Lower leg skin (tissue), 4 donors: Measurements from ENCODE around the gene PLCH2. TPM values are rescaled to one million over a fixed set of nuclear protein-coding genes. Genes with fewer than 3 reads are reported as not detected.

Source experiments
- DNase-seq, 2 donors: peaks; one replicate each; pipeline ENCODE4 v3.0.0-alpha.2; 2019; ENCODE audit warnings: low spot score in 2 of 2
- H3K4me3 ChIP-seq: fragments of 200-600 bp; sonication (generic); 2 replicates; pipeline ENCODE4 v1.5.1; 2017; ENCODE audit warnings: mild to moderate bottlenecking, low read depth; ENCODE audit not compliant: poor library complexity, severe bottlenecking
- POLR2A ChIP-seq, 2 donors: fragments of 450-650 bp; IDR thresholded peaks; one replicate each; pipeline ENCODE4 v1.6.1; 2016 to 2017; ENCODE audit warnings: antibody characterized with exemption in 2 of 2, mild to moderate bottlenecking in 1 of 2, moderate library complexity in 1 of 2
- WGBS, 2 donors: methylation state at CpG; one replicate each; pipeline ENCODE4 v1.1.5; 2018; 5-methylcytosine and 5-hydroxymethylcytosine counted together
- intact Hi-C: fragments of 100-400 bp; cut with DNase I; formaldehyde crosslinking; loops from one replicate; pipeline ENCODE4 v1.15.0; 2023; ENCODE audit warnings: low total_unique reads
- total RNA-seq, 4 donors: library from RNA; depleted of rRNA; stranded (reverse); fragments of >200 nt; gene quantifications; one replicate each; pipeline ENCODE4 v1.1.0, GENCODE V29; 2016
- TF ChIP-seq, protein P1 (sequence below), 3 donors: fragments of 450-650 bp; IDR thresholded peaks; one replicate each; pipeline ENCODE4 v1.5.1; 2016; ENCODE audit warnings: antibody characterized with exemption in 3 of 3, mild to moderate bottlenecking in 3 of 3, moderate library complexity in 2 of 3

The PLCH2 gene
- total RNA-seq, 4 donors from 2014 or later = 83.2 to 170 (median 115) TPM

DNA sequence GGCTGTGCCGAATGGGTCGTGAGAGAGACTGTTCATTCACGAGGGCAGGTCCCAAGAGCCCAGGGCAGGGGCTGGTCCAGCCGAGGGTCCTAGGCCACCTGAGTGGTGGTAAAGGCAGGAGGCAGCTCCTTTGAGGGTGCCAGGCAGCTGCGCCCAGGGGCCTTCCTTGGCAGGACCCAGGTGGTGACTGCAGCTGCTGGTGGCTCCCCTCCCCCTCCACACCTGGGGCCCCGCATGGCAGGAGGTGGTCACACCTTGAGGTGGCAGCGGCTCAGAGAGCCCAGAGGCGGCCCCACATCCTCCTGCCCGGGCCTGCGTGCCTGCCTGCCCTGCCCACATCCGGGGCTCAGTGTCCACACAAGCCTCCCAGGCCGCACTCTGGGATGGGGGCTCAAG, 9.8 kb upstream of the PLCH2 start:
- intact Hi-C loops = no loop called here
- no peak overlapping the region for H3K4me3 ChIP-seq
- WGBS, 2 donors = 55 to 57% methylated on average over 9 to 12 of the region's 12 CpGs
- DNase-seq = no peak
- TF ChIP-seq, protein P1, sequence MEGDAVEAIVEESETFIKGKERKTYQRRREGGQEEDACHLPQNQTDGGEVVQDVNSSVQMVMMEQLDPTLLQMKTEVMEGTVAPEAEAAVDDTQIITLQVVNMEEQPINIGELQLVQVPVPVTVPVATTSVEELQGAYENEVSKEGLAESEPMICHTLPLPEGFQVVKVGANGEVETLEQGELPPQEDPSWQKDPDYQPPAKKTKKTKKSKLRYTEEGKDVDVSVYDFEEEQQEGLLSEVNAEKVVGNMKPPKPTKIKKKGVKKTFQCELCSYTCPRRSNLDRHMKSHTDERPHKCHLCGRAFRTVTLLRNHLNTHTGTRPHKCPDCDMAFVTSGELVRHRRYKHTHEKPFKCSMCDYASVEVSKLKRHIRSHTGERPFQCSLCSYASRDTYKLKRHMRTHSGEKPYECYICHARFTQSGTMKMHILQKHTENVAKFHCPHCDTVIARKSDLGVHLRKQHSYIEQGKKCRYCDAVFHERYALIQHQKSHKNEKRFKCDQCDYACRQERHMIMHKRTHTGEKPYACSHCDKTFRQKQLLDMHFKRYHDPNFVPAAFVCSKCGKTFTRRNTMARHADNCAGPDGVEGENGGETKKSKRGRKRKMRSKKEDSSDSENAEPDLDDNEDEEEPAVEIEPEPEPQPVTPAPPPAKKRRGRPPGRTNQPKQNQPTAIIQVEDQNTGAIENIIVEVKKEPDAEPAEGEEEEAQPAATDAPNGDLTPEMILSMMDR (IDR thresholded peaks at IDR 0.05) = no peak
- no peak for TF ChIP-seq POLR2A (IDR thresholded peaks at IDR 0.05)

- H3K4me3 ChIP-seq = no peak overlapping the region
- intact Hi-C loops = no loop called here
- 4 to 19% methylated on average over 10 to 14 of the region's 30 CpGs for WGBS, 2 donors
- TF ChIP-seq POLR2A (IDR thresholded peaks at IDR 0.05) = no peak
- TF ChIP-seq, protein P1 (IDR thresholded peaks at IDR 0.05) = no peak
- DNase-seq = no peak
These were observed 9.0 kb upstream of the PLCH2 start for GRCh38 chr1:2466958-2467554.

GRCh38 chr1:2468041-2468472, 8.0 kb upstream of the PLCH2 start:
- TF ChIP-seq, protein P1 (IDR thresholded peaks at IDR 0.05) = no peak
- no peak for TF ChIP-seq POLR2A (IDR thresholded peaks at IDR 0.05)
- no peak overlapping the region for H3K4me3 ChIP-seq
- intact Hi-C loops = no loop called here
- no peak for DNase-seq
- 26 to 67% methylated on average over 8 to 12 of the region's 14 CpGs for WGBS, 2 donors

DNA sequence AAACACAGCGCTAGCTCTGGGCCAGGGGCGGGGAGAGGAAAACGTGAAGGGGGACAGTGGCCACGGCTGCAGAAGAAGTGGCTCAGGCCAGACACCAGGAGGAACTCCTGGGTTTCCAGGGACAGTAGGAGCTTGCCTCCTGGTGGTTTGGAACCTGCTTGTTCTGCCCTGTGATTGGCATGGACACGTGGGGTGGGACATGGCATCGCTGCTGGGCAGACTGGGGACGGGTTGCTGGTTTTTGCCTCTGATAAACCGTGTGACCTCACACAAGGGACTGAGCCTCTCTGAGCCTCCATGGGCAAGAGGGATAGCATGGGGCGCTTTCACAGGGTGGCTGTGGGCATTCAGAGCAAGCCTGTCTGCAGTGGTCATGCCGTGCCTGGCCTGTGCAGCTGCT, 7.5 kb upstream of the PLCH2 start:
- DNase-seq = no peak
- WGBS, 2 donors = 56 to 65% methylated on average over 9 to 10 of the region's 10 CpGs
- intact Hi-C loops = no loop called here
- H3K4me3 ChIP-seq = no peak overlapping the region
- TF ChIP-seq, protein P1 (IDR thresholded peaks at IDR 0.05) = no peak
- no peak for TF ChIP-seq POLR2A (IDR thresholded peaks at IDR 0.05)

- no peak overlapping the region for H3K4me3 ChIP-seq
- no peak for DNase-seq
- intact Hi-C loops = no loop called here
- no peak for TF ChIP-seq POLR2A (IDR thresholded peaks at IDR 0.05)
- 64 to 70% methylated on average over 15 to 22 of the region's 25 CpGs for WGBS, 2 donors
These were observed 6.8 kb upstream of the PLCH2 start for GRCh38 chr1:2469103-2469940.

DNA sequence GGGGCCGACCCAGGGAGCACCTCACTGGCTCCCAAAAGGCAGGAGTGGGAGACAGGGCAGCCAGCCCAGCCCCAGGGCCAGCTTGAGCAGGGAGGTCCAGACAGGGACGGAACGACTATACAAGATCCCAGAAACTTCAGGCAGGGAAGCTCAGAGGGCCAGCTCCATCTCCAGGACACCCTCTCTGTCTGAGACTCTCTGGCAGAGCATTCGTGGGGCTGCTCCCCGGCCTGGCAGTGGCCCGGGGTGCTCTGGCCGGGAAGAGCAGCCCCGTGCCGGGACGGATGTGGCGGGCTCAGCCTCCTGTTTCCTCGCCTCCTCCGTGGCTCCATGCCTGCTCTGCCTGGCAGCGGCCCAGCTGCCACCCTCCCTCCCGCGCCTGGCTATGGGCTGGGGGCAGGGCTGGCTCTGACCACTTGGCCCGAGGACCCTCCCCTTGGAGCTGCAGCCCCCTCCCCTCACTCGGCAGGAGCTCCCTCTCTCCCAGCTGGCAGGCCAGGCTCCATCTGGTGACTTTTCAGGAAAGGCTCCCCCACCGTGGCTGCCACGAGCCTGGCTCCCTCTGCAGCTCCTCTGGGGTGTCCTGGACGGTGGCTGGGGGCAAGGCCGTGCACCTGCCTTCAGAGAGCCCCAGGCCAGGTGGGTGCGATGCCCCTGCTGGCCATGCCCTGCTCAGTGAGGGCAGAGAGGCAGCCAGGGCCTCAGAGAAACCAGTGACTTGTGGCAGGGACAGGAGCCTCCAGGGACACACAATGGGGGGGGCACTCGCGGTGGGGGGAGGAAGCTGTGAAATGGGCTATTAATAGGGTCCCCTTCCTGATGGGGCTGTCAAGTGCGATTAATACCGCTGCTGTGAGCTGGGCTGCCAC, 5.6 kb upstream of the PLCH2 start:
- intact Hi-C loops = no loop called here
- no peak for TF ChIP-seq POLR2A (IDR thresholded peaks at IDR 0.05)
- TF ChIP-seq, protein P1 (IDR thresholded peaks at IDR 0.05) = no peak
- DNase-seq = no peak
- 41 to 48% methylated on average over 15 to 24 of the region's 27 CpGs for WGBS, 2 donors
- no peak overlapping the region for H3K4me3 ChIP-seq
